ENCODE results near the gene SLAMF1.

DNA sequence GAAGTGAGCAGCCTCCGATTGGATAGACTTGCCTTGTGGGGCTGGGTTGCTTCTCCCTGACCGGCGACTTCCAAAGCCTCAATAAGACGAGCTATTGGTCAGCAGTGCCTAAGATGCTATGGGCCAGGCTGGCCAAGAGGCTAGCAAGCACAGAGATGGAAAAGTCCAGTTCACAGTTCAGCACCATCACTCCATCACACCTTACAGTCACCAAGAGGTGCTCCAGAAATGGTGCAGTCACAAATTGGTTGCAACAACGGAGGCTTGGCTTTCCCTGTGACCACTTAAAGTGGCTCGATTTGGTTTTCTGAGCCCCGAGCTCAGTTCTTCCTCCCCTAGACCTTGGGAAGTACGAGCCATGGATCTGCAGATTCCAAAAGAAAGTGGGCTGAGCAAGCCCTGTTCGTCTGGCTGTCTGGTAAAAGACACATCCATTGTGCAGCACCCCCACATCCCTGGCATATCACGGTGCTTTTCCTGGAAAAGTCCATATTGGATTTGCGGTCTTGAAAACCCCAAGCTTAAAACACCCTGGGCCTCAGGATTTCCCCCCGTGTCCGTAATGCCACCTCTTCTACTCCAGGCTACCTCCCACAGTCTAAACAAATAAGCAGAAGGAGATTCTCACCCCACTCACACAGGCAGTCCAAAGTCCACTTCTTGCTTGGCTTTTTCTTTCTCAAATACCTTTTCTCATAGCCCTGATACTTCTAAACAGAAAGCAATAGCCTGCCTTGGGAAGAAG lies 1.3 kb downstream of the SLAMF1 start:
- TF ChIP-seq, protein P1, sequence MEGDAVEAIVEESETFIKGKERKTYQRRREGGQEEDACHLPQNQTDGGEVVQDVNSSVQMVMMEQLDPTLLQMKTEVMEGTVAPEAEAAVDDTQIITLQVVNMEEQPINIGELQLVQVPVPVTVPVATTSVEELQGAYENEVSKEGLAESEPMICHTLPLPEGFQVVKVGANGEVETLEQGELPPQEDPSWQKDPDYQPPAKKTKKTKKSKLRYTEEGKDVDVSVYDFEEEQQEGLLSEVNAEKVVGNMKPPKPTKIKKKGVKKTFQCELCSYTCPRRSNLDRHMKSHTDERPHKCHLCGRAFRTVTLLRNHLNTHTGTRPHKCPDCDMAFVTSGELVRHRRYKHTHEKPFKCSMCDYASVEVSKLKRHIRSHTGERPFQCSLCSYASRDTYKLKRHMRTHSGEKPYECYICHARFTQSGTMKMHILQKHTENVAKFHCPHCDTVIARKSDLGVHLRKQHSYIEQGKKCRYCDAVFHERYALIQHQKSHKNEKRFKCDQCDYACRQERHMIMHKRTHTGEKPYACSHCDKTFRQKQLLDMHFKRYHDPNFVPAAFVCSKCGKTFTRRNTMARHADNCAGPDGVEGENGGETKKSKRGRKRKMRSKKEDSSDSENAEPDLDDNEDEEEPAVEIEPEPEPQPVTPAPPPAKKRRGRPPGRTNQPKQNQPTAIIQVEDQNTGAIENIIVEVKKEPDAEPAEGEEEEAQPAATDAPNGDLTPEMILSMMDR (IDR thresholded peaks at IDR 0.05; ENCODE audit: low read length), result no peak
- TF ChIP-seq EZH2phosphoT487 (IDR thresholded peaks at IDR 0.05; ENCODE audit: low read length), result no peak
- no peak for TF ChIP-seq EZH2 (optimal IDR thresholded peaks at IDR 0.05; ENCODE audit: low read depth, low read length)

All from MM.1S (cell line).